ENCODE results near the gene TMEM138. TPM values are rescaled to one million over a fixed set of nuclear protein-coding genes. Genes with fewer than 3 reads are reported as not detected.
A peak's percentile ranks its signal among the peaks of the same experiment; 100 is the strongest.

TMEM138 gene
- total RNA-seq, 1 experiment from 2014 or later = 43.6 TPM

DNA sequence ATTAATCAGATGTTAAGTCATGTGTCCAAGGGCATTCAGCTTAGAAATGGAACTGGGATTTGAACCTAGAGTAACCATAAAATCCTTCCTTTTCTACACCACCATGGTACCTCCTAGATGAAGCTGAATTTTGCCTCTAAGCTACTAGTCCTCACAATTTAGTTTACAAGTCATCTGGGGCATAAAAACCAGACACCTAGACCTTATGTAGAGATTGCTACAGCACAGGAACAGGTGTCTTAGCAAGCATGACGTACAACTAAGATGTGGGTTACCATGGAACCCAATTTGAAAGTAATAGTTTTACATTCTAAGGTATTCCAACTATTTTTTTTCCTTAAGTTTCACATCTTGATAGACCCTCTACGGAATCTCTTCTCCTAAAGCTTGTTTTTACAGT lies 39.4 kb downstream of the TMEM138 start:
- H2AK5ac ChIP-seq (ENCODE audit: insufficient read length, low read length) = no peak overlapping the region
- no peaks in the 10 kb centered on the region for H3K79me1 ChIP-seq (ENCODE audit: insufficient read depth, low read depth, low read length, poor library complexity, severe bottlenecking)
- no peak overlapping the region for H4K91ac ChIP-seq (ENCODE audit: insufficient read length, low read depth, low read length)
- H2BK12ac ChIP-seq (ENCODE audit: insufficient read length, low read depth, low read length) = no peak overlapping the region
- no peaks in the 10 kb centered on the region for H3K9me3 Mint-ChIP-seq
- H2BK15ac ChIP-seq (ENCODE audit: low read depth, low read length) = no peak overlapping the region
- no peak overlapping the region for H3K56ac ChIP-seq (ENCODE audit: insufficient read length, low read depth, low read length)
- no peak overlapping the region for H4K8ac ChIP-seq (replicated peaks; ENCODE audit: insufficient read length, low read depth, low read length)
- no peak overlapping the region for H3K27ac ChIP-seq (ENCODE audit: insufficient read length, low read depth, low read length)
- H2BK120ac ChIP-seq (ENCODE audit: low read depth, low read length, poor library complexity, severe bottlenecking) = no peak overlapping the region
- no peak overlapping the region for H3K4me2 ChIP-seq (ENCODE audit: insufficient read depth, insufficient read length, low read length)
- H3K27me3 ChIP-seq (ENCODE audit: insufficient read depth, low read length) = no peaks in the 10 kb centered on the region
- no peak overlapping the region for H3K23ac ChIP-seq (ENCODE audit: insufficient read length, low read depth, low read length)
- peak overlapping the region in 1 of 3 experiments; percentile 40; a peak in 1 of 7 replicates for H3K27ac Mint-ChIP-seq
- DNase-seq = no peak
- no peak overlapping the region for H3K4me3 Mint-ChIP-seq
- H2BK20ac ChIP-seq (ENCODE audit: low read depth, low read length, poor library complexity, severe bottlenecking) = no peak overlapping the region
- no peaks in the 10 kb centered on the region for H3K9me3 ChIP-seq (ENCODE audit: control insufficient read depth, low read depth, low read length)
- no peaks in the 10 kb centered on the region for H3K4me1 ChIP-seq (ENCODE audit: insufficient read depth, low read length)
- H3K4ac ChIP-seq (ENCODE audit: low read depth, low read length) = no peak overlapping the region
- H4K20me1 ChIP-seq (ENCODE audit: control insufficient read depth, insufficient read depth, insufficient read length) = no peaks in the 10 kb centered on the region
- no peaks in the 10 kb centered on the region for H3K27me3 Mint-ChIP-seq (ENCODE audit: low read depth)
- no peak overlapping the region for H3K18ac ChIP-seq (ENCODE audit: insufficient read length, low read depth, low read length)
- H3K36me3 Mint-ChIP-seq (ENCODE audit: insufficient read depth in 1 of 3, low read depth in 3 of 3) = peaks cover 26 to 59% (median 59%) of the 10 kb centered on the region in 3 experiments
- no peak overlapping the region for H3K9ac ChIP-seq (ENCODE audit: extremely low read depth, insufficient read length, low read length)
- H3K4me1 Mint-ChIP-seq = no peaks in the 10 kb centered on the region
- H2AFZ ChIP-seq (ENCODE audit: low read length) = no peak overlapping the region
- no peaks in the 10 kb centered on the region for H3K79me2 ChIP-seq (ENCODE audit: insufficient read depth, low read length)
- no peaks in the 10 kb centered on the region for H3K23me2 ChIP-seq (ENCODE audit: insufficient read length, low read depth, low read length, poor library complexity, severe bottlenecking)
- no peak overlapping the region for H3K14ac ChIP-seq (ENCODE audit: insufficient read depth, low read length)
- no CpG with 5 or more reads among the region's 2 CpGs for WGBS (ENCODE audit: extremely low coverage, insufficient read length, low lambda C conversion rate)
- TF ChIP-seq, protein P1, sequence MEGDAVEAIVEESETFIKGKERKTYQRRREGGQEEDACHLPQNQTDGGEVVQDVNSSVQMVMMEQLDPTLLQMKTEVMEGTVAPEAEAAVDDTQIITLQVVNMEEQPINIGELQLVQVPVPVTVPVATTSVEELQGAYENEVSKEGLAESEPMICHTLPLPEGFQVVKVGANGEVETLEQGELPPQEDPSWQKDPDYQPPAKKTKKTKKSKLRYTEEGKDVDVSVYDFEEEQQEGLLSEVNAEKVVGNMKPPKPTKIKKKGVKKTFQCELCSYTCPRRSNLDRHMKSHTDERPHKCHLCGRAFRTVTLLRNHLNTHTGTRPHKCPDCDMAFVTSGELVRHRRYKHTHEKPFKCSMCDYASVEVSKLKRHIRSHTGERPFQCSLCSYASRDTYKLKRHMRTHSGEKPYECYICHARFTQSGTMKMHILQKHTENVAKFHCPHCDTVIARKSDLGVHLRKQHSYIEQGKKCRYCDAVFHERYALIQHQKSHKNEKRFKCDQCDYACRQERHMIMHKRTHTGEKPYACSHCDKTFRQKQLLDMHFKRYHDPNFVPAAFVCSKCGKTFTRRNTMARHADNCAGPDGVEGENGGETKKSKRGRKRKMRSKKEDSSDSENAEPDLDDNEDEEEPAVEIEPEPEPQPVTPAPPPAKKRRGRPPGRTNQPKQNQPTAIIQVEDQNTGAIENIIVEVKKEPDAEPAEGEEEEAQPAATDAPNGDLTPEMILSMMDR (conservative IDR thresholded peaks at IDR 0.05) = no peak
- H3T11ph ChIP-seq (ENCODE audit: low read length) = no peak overlapping the region
- no peak overlapping the region for H2BK5ac ChIP-seq (ENCODE audit: insufficient read length, low read length)
- no peak overlapping the region for H4K5ac ChIP-seq (ENCODE audit: insufficient read length, low read depth, low read length)
